Measurements from ENCODE around the gene SERPINA12. TPM values are rescaled to one million over a fixed set of nuclear protein-coding genes. Genes with fewer than 3 reads are reported as not detected.

SERPINA12 gene
- polyA plus RNA-seq, 1 donor (not counting 4 experiments of a cell fraction or from before 2014, with no cell fraction given), result 0.26 TPM

DNA sequence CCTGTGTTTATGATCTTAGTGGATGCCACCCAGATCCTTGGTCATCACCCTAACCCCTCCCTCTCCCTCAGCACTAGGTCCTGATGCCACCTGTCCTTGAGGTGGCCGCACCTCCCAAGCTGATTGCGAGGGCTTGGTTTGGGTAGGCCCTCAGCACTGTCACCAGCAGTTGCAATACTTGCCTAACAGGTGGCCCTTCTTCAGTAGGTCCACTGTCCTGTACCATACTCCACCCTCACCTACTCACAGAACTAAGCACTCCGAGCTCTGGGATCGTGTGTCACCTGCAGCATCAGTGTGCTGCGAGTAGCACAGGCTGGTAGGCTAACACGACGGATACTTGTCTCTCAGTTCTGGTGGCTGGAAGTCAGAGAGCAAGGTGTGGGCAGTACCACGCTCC, 14.0 kb upstream of the SERPINA12 start:
- no peak for TF ChIP-seq EZH2 (IDR thresholded peaks at IDR 0.05; ENCODE audit: low read length)
- TF ChIP-seq, protein P1, sequence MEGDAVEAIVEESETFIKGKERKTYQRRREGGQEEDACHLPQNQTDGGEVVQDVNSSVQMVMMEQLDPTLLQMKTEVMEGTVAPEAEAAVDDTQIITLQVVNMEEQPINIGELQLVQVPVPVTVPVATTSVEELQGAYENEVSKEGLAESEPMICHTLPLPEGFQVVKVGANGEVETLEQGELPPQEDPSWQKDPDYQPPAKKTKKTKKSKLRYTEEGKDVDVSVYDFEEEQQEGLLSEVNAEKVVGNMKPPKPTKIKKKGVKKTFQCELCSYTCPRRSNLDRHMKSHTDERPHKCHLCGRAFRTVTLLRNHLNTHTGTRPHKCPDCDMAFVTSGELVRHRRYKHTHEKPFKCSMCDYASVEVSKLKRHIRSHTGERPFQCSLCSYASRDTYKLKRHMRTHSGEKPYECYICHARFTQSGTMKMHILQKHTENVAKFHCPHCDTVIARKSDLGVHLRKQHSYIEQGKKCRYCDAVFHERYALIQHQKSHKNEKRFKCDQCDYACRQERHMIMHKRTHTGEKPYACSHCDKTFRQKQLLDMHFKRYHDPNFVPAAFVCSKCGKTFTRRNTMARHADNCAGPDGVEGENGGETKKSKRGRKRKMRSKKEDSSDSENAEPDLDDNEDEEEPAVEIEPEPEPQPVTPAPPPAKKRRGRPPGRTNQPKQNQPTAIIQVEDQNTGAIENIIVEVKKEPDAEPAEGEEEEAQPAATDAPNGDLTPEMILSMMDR (optimal IDR thresholded peaks at IDR 0.05 in 1 of 3, IDR thresholded peaks at IDR 0.05 in 1 of 3, conservative IDR thresholded peaks at IDR 0.05 in 1 of 3; ENCODE audit: extremely low read depth in 1 of 3, insufficient read depth in 2 of 3, low read length in 3 of 3), result no peak
- no peak overlapping the region for H3K4me3 ChIP-seq (ENCODE audit: control insufficient read depth in 2 of 3, extremely low read depth in 1 of 3, insufficient read depth in 2 of 3, low read depth in 1 of 3, low read length in 3 of 3)
- no peaks in the 10 kb centered on the region for H3K9me1 ChIP-seq (ENCODE audit: control insufficient read depth, extremely low read depth, insufficient read depth, low read length)
- dilution Hi-C loops (cut with MboI; ENCODE audit: extremely low pct_ligation_motif_present, low sequenced_read_pairs), result no loop called here
- H3K4me2 ChIP-seq (ENCODE audit: control insufficient read depth, extremely low read depth, insufficient read depth, low read depth, low read length), result no peak overlapping the region
- FAIRE-seq, result no peak
- no peak overlapping the region for H3K27ac ChIP-seq (ENCODE audit: control insufficient read depth, insufficient read depth, low read length)
- no peak overlapping the region for H3K9ac ChIP-seq (ENCODE audit: control insufficient read depth, extremely low read depth, insufficient read depth, low read length)
- H3K9me3 ChIP-seq (ENCODE audit: control insufficient read depth, low read depth, low read length), result peaks cover 4% of the 10 kb centered on the region
- H4K20me1 ChIP-seq (ENCODE audit: control insufficient read depth, extremely low read depth, insufficient read depth, low read length), result no peaks in the 10 kb centered on the region
- no peak for DNase-seq (ENCODE audit: low read depth, low spot score)
- H2AFZ ChIP-seq (ENCODE audit: control insufficient read depth, low read length), result no peak overlapping the region
- H3K36me3 ChIP-seq (ENCODE audit: control insufficient read depth in 2 of 2, extremely low read depth in 1 of 2, insufficient read depth in 2 of 2, low read length in 2 of 2), result no peaks in the 10 kb centered on the region
- H3K79me2 ChIP-seq (ENCODE audit: control insufficient read depth, insufficient read depth, low read length), result no peaks in the 10 kb centered on the region
- no peaks in the 10 kb centered on the region for H3K27me3 ChIP-seq (ENCODE audit: control insufficient read depth, extremely low read depth, insufficient read depth, low read length)
- H3K4me1 ChIP-seq (ENCODE audit: control insufficient read depth, extremely low read depth, insufficient read depth, low read length), result no peaks in the 10 kb centered on the region

DNA sequence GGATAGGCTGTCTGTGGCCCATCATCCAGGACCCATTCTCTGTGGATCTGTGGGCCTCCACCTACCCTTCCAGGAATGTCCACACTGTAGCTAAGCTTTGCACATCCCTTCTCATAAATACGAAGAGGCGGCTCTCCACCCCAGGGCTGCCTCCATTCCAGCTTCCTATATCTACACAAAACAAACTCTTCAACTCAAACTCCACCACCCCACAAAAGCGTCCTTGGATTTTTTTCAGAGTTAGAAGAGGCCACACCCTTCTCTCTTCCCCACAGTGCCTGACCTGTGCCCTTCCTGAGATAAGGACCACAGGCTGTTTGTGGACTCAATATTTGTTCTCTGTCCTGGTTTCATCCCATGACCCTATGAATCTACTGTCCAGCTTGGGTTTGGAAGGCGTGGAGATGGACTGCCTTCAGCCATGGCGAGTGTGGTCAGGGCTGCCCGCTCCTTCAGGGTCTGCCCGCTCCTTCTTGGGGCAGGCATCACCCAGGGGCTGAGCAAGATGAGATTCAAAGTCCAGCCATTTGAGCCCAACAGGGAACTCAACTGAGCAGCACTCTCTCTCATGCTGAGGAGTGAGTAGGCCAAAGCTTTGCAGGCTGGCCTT, 13.0 kb upstream of the SERPINA12 start:
- Histone ChIP-seq H2AFZ (ENCODE audit: control insufficient read depth, low read length) (no peak overlapping the region), H3K4me3 (ENCODE audit: control insufficient read depth in 2 of 3, extremely low read depth in 1 of 3, insufficient read depth in 2 of 3, low read depth in 1 of 3, low read length in 3 of 3) (no peak overlapping the region), H3K79me2 (ENCODE audit: control insufficient read depth, insufficient read depth, low read length) (no peaks in the 10 kb centered on the region), H3K27me3 (ENCODE audit: control insufficient read depth, extremely low read depth, insufficient read depth, low read length) (peaks cover 9% of the 10 kb centered on the region), H3K9me1 (ENCODE audit: control insufficient read depth, extremely low read depth, insufficient read depth, low read length) (no peaks in the 10 kb centered on the region), H4K20me1 (ENCODE audit: control insufficient read depth, extremely low read depth, insufficient read depth, low read length) (no peaks in the 10 kb centered on the region), H3K4me1 (ENCODE audit: control insufficient read depth, extremely low read depth, insufficient read depth, low read length) (no peaks in the 10 kb centered on the region), H3K4me2 (ENCODE audit: control insufficient read depth, extremely low read depth, insufficient read depth, low read depth, low read length) (no peak overlapping the region), H3K27ac (ENCODE audit: control insufficient read depth, insufficient read depth, low read length) (no peak overlapping the region), H3K9me3 (ENCODE audit: control insufficient read depth, low read depth, low read length) (peaks cover 4% of the 10 kb centered on the region), H3K36me3 (ENCODE audit: control insufficient read depth in 2 of 2, extremely low read depth in 1 of 2, insufficient read depth in 2 of 2, low read length in 2 of 2) (no peaks in the 10 kb centered on the region), H3K9ac (ENCODE audit: control insufficient read depth, extremely low read depth, insufficient read depth, low read length) (no peak overlapping the region)
- FAIRE-seq (no peak), DNase-seq (ENCODE audit: low read depth, low spot score) (no peak)
- dilution Hi-C loops (cut with MboI; ENCODE audit: extremely low pct_ligation_motif_present, low sequenced_read_pairs), result no loop called here
- TF ChIP-seq, protein P1 (optimal IDR thresholded peaks at IDR 0.05 in 1 of 3, IDR thresholded peaks at IDR 0.05 in 1 of 3, conservative IDR thresholded peaks at IDR 0.05 in 1 of 3; ENCODE audit: extremely low read depth in 1 of 3, insufficient read depth in 2 of 3, low read length in 3 of 3), result no peak
- no peak for TF ChIP-seq EZH2 (IDR thresholded peaks at IDR 0.05; ENCODE audit: low read length)

Measured in keratinocyte (primary cell).